ENCODE measurements around the gene TREM1. TPM values are rescaled to one million over a fixed set of nuclear protein-coding genes. Genes with fewer than 3 reads are reported as not detected.

Gene TREM1
- total RNA-seq, 1 experiment from 2014 or later, result 0.67 TPM

GRCh38 chr6:41226752-41227151 is 59.7 kb downstream of the TREM1 start:
- DNase-seq (ENCODE audit: extremely low read depth, low read depth), result no peak

- DNase-seq (ENCODE audit: extremely low read depth, low read depth), result no peak
Observed at GRCh38 chr6:41224800-41225199, 61.7 kb downstream of the TREM1 start.

Small RNAs within 50 kb of the gene (small RNA-seq; reads per million reads assigned to genes)
- gene AL391903.2 (0 reads per million in 2 experiments), gene AL391903.3 (0 reads per million in 2 experiments), gene RNA5SP207 (0.04 to 1.1 reads per million in 2 experiments), gene RNU6-643P (0 reads per million in 2 experiments)

Other genes starting within 250 kb of the TREM1 start
- 0.10 TPM in 1 of 2 replicates, not detected in the other for gene UNC5CL, start 247.5 kb downstream of the TREM1 start, total RNA-seq (2014; rRNA removed; shearing (Covaris generic))
- gene TSPO2, start 244.2 kb downstream of the TREM1 start, total RNA-seq (2014; rRNA removed; shearing (Covaris generic)), result not detected in 2 replicates
- not detected in 2 replicates for gene APOBEC2, start 233.5 kb downstream of the TREM1 start, total RNA-seq (2014; rRNA removed; shearing (Covaris generic))
- gene OARD1, start 214.3 kb downstream of the TREM1 start, total RNA-seq (2014; rRNA removed; shearing (Covaris generic)), result 17.1 and 22.6 TPM in 2 replicates
- gene NFYA, start 213.7 kb downstream of the TREM1 start, total RNA-seq (2014; rRNA removed; shearing (Covaris generic)), result 11.8 and 13.6 TPM in 2 replicates
- gene TREML1, start 132.3 kb downstream of the TREM1 start, total RNA-seq (2014; rRNA removed; shearing (Covaris generic)), result not detected in 2 replicates
- gene TREM2, start 123.6 kb downstream of the TREM1 start, total RNA-seq (2014; rRNA removed; shearing (Covaris generic)), result not detected in 2 replicates
- gene TREML2, start 85.5 kb downstream of the TREM1 start, total RNA-seq (2014; rRNA removed; shearing (Covaris generic)), result not detected in 2 replicates
- not detected in 2 replicates for gene TREML4, start 58.3 kb downstream of the TREM1 start, total RNA-seq (2014; rRNA removed; shearing (Covaris generic))
- gene NCR2, start 48.9 kb upstream of the TREM1 start, total RNA-seq (2014; rRNA removed; shearing (Covaris generic)), result not detected in 2 replicates